Measurements from ENCODE around the gene TMEM170B.

TMEM170B gene

DNA sequence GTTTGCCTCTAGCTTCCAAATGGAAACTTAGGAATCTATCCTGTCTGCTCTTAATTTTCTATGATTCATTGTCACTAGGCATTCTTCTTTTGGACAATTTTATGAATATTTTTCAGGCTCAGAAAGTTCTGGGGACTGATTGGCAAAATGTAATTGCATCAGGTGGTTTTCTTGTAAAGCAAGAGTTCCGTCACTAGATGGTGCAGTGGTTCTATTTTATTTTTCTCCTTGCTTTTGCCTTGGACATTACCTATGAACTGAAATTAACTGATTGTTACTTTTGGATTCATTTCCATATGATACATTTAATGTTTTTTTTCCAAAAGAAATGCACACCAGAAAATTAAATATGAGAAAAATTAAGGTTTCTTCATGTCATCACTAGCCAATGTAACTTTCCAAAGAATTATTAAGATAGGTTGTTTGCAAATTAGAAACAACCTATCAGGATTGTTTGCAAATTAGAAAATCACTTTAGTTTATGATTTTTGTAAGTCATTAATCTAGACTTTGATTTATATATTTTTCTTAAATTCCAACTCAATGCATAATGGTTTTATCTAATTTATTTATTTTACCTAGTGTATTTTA, 48.0 kb downstream of the TMEM170B start:
- no peak for DNase-seq (ENCODE audit: low read depth, low spot score)

DNA sequence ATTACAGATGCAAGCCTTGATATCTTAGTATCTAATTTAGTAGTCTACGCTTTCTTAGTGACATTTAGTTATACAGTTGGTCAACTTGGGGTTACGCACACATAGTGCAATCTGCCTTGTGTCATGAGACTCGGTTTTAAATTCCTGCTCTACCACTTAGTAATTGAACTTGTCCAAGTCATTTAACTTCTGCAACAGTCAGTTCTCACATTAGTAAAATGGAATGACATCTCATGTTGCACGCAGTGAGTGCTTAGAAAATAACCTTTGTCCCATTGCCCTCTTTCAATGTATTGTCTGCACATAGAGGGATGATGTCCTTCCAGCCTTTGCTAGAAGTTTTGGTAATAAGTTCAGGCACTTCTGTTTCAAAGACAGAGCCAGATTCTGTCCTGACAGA, 48.6 kb downstream of the TMEM170B start:
- DNase-seq (ENCODE audit: low read depth, low spot score) = no peak

DNA sequence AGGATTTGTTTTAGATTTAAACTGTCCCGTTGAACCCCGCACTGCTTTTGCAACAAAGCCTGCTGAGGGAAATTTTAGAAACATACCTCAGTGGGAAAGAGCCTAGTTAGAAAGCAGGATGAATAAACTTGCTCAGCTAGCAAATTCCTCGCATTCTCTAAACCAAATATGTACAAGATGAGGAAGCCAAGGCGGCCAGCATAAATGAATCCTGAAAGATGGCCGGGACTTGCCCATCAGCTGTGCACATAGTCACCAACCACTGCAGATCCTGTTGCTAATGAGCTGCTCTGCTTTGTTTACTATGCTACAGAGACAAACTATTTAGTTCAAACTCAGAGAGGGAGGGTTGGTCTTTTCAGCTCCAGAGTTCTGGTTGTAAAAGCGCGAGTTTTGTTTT, 49.0 kb downstream of the TMEM170B start:
- DNase-seq (ENCODE audit: low read depth, low spot score) = peak; percentile 35

DNA sequence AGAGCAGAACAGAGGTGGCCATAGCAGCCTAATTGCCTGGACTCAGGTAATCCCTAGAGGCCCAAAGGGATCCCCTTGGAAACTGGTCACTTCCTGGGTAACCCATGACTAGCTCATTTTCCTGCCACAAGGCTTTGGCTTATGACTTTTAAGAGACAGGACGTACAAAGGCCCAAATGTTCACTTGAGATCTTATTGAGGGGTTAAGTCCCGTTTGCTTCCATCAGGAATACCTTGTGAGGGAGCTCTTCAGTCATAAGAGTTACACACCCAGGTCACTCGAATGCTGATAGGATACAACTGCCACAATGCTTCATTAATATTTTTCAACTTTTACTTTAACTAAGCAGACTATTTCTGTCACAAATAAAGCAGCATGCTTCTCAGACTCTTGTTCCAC, 51.7 kb downstream of the TMEM170B start:
- no peak for DNase-seq (ENCODE audit: low read depth, low spot score)

DNA sequence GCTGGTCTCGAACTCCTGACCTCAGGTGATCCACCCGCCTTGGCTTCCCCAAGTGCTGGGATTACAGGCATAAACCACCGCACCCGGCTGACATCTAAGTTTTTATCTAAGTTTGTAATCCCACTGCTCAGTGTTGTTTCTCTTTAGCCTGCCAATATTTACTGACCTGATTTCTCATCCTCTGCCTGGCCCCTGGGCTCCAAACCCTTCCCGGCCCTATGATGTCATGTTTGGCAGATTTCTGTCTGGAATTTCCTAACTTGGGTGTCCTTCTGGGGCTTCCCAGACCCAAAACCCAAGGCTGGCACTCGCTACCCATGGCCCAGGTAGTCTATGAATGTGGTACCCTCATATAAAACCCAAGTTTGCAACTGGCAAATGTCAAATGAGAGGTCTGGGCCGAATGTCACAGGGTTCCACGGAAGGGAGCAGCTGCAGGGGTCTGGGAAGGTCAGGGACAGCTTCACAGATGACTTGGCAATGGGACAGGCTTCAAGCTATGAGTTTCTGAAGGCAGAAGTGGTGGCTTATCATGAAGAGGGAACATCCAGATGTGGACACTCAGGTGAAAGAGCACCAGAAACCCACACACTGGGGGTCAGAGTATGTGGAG, 54.9 kb downstream of the TMEM170B start:
- DNase-seq (ENCODE audit: low read depth, low spot score) = no peak

DNA sequence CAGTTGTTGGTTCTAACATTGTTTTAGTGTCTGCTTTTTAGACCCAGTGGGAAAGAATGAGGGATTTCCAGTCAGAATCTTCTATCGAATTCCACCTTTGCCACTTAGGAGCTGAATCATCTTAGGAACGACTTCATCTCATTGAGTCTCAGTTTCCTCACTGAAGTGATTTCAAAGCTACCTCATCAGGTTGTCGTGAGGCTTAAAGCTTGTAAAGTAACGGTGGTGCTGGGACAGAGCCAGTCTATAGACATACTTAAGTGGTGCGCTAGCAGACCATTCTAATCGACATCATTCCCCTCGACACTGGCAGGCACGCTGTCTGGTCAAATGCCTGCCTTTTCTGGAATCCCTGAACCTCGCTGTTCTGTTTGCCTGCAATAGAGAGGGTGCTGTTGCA, 55.5 kb downstream of the TMEM170B start:
- no peak for DNase-seq (ENCODE audit: low read depth, low spot score)

DNA sequence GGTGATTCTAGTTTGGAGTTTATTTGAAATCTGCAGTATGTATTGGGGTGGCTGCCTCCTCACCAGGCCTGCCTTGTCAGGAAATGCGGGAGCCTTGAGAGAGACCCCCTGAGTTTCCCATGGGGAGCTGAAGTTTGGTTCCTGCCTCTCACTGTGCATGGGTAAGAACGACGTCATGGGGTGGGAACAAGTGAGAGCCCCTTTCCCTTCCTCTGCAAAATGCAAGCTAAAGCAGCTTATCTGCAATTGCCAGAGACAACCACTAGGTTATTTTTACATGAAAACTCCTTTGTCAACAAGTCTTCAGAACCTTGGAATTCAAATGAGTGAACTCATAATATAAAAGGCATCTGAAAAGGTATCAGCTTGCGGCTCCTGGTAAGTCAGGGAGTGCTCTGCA, 58.4 kb downstream of the TMEM170B start:
- DNase-seq (ENCODE audit: low read depth, low spot score) = peak; percentile 52

DNA sequence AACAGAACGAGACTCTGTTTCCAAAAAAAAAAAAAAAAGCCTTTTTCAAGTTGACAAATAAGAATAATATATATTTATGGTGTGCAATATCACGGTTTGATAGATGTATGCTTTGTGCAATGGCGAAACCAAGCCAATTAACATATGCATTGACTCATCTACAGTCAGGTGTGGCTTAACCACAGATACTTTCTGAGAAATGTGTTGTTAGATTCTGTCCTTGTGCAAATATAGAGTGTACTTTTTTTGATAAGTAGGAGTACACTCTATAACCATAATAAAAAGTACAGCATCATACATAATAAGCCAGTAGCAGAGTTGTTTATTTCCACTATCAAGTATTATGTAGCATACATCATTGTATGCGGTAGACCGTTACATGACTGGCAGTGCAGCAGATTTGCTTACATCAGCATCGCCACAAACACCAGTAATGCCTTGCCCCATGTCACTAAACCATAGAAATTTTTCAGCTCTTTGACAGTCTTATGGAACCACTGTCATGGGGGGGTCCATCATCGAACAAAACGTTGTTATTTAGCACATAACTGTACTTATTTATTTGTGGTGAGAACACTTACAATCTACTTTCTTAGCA, 59.2 kb downstream of the TMEM170B start:
- DNase-seq (ENCODE audit: low read depth, low spot score) = no peak

DNA sequence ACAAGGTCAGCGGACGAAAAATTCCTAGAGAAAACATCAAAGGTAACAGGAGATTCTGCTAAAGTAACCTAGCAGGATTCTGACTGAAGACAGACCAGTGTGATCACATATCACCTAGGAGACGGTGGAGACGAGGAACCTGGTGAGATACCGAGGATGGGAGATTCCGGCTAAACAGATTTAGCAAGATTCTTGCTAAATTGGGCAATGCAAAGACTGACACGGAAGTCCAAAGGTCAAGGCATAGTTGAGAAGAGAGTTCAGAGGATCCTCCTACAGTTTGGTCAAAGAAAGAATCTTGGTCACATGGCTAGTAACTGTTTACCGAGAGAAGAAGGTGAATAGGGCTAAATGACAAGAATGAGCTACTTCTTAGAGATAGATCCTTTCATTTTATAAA, 61.1 kb downstream of the TMEM170B start:
- DNase-seq (ENCODE audit: low read depth, low spot score) = peak; percentile 74

DNA sequence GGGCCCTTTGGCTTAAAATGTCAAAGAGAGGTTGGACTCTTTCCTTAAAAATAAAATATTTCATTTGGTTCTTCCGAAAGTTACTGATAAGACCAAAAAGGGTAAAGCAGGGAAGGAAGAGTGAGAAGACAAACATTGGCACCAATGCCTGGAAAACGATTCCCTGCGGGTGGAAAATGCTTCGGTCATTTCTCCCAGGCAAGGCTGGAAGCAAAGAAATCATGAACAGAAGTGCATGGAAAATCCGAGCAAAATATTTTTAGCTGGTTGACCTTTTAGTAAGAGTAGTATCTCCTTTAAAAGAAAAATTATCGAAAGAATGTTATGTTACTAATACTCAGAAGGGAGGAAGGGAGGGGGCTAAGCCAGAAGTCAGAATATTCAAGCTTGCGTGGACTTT, 62.7 kb downstream of the TMEM170B start:
- no peak for DNase-seq (ENCODE audit: low read depth, low spot score)

DNA sequence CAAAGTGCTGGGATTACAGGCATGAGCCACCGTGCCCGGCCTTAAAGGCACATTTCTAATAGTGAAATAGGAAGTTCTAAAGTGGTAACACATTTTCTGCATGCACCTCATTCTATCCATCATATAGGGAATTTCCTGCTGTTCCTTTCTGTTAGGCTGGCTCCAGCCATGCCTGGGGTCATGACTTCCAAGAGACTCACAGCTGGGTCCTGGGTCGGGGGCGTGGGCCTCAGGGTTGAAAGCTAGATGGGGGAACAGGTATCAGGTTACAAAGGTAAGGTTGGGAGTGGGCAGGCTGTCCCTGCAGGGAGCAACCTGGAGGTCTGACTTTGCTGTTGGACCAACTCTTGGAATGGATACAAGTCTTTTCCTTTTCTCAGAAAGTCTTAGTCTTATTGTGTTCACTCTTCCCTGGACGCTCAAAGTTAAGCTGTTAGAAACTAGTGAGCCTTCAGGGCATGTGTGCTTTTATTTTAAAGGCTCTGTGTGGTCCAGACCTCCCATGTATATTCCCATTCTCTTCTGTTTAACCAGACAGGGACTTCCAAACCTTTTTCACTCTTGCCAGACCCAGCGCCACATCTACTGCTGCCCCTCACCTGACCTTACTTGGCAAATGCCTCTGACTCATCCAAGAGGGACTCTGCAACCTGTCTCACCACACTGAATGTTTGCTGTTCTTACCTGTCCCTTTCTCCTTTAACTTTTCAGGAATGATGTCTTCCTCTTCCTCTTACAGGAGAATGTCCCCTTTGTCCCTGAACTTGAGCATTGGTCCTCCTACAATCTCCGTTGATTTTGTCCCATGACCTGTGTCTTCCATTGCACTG, 64.4 kb downstream of the TMEM170B start:
- peak; percentile 88 for DNase-seq (ENCODE audit: low read depth, low spot score)

DNA sequence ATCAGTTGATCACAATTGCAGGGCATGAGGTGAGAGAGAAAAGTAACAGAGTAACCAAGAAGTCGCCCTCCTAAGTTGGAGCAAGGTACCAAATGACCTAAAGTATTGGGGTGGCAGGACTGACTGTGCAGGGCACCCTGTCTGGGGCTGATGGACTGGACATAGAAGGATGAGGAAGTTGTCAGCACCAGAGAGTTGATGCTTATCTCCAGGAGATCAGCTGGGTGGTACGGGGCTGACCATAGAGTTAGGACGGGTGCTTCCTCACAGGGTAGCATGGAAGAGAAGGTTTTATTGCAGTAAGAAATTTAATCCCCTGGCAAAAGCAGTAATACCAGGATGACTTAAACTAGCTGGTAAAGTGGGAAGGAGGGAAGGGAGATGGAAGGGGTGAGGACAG, 66.7 kb downstream of the TMEM170B start:
- no peak for DNase-seq (ENCODE audit: low read depth, low spot score)

DNA sequence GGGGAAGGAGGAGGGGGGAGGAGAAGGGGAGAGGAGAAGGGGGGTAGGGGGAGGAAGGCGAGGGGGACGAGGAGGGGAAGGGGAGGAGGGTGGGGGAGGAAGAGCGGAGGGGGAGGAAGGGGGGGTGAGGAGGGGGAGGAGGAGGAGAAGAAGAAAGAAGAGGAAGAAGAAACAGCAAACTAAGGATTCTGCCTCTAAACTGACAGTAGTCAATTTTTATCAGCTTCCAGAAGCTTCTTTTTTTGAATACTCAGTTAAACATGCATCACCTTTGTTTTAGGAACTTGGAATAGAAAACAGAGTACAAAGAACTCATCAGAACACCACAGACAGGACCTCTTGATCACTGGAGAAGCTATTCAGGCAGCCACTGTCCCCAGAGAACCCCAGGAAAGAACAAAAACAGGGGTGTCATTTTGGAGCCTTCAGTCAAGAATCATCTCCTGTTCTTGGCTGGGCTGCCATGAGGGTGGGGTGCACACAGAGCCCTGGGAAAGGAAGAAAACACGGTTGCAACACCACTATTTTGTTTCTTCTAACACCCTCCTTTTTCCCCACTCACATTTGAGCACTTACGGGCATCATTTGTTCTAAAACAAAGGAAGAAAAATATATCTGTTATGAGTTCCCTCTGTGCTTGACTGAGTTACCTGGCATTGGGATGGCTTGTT, 67.4 kb downstream of the TMEM170B start:
- no peak for DNase-seq (ENCODE audit: low read depth, low spot score)

DNA sequence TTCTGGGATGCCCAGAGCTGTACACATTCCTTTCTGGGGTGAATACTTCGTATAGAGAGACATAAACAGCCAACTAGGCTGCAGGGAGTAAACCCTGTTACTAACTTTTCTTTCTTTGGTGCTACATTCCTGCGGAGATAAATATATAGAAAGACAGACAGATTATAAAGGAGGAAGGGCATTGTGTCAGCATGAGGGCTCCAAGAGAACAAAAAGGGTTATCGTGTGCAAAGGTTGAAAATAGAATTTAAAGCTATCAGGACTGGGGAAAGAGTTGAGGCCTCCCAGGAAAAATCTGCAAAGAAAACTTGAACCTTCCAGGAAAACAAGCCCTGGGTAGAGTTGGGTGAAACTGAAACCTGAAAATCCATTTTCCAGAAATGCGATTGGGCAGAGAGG, 68.0 kb downstream of the TMEM170B start:
- no peak for DNase-seq (ENCODE audit: low read depth, low spot score)

DNA sequence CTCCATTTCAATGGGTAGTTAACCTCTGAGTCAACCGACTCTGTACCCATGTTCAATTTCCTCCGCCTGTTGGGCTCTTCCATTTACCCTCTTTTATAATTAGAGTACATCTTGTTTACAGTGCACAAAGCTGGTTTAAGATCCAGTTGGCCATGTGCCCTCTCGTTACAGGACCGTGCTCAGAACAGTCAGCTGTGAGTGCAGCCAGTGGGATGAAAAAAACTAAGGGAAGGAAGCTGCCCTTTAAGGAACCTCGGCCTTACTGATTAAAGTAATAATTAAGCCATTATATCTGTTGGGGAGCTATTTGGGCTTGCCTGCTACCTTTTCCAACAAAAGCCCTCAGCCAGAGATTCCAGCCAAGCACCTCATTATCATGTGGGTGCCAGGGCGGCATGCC, 68.8 kb downstream of the TMEM170B start:
- DNase-seq (ENCODE audit: low read depth, low spot score) = no peak

DNA sequence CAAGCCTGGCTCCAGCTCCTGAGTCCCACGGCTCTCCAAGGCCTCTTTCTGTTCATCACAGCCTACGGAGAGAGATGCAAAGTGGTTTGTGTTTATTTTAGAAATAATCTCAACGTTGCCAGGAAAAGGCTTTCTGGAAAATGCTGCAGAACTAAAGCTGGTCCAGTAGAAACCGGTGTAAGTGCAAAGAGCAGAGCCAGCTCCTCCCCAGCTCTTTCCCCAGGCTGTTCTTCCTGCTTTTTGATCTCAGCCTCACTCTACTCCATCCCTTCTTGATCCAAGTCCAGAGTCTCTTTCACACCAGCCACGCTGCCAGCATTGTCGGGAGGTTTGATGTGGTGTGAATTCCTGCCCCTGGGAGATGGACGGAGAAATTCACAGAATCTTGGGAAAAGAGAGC, 69.8 kb downstream of the TMEM170B start:
- no peak for DNase-seq (ENCODE audit: low read depth, low spot score)

DNA sequence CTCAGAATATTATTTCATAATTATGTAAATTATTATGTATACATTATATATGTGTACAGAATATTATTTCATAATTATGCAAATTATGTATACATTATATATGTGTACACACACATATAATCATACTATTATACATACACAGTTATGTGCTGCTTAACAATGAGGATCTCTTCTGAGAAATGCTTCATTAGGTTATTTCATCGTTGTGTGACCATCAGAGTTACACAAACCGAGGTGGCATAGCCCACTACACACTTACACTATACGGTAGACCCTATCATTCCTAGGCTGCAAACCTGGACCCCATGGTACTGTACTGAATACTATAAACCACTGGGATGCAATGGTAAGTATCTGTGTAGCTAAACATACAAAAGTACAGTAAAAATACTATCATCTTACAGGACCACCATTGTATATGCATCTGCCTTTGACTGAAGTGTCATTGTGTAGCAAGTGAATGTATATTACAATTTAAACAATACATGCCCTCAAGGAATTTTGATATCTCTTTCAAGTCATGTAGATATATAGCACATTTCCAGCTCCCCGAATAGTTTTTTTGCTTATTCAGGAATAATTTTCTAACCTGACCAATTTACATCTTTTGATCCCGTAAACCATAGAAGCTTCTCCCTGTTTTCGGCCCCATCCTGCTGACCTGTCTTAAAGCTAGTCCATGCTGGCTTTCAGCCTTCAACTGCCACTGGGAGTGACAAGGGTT, 71.2 kb downstream of the TMEM170B start:
- DNase-seq (ENCODE audit: low read depth, low spot score) = no peak

DNA sequence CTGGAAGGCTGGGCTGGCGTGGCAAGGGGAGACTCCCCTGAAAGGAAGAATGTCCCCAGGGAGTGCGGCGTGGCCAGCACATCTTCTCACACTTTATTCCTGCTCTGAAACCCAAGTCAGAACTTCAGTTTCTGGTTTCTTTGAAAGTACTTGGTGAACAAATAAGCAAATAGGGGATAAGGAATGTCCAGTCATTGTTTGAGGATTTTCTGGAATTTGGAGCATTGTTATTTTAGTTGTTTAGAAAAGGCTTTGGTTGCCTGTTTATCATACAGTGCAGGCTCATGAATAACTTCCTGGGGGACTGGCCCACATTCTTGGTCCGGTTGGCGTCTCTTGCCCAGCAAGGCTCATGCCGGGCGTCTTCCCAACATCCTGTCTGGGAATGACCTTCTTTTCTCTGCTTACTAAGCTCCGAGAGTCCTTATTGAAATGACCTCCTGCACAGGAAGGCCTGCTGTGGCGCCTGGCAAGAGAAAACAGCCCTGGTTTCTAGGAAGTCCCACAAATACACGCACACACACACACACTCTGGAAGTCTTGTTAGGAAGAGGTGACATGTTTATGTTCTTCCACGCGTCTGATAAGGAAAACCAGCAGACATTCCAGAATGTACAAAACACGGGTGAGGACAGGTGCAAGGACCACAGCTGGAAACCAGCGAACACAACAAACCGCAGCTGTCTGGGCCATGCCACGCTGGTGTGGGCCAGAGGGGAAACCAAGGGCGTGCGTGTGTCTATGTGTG, 71.9 kb downstream of the TMEM170B start:
- DNase-seq (ENCODE audit: low read depth, low spot score) = peak; percentile 59

DNA sequence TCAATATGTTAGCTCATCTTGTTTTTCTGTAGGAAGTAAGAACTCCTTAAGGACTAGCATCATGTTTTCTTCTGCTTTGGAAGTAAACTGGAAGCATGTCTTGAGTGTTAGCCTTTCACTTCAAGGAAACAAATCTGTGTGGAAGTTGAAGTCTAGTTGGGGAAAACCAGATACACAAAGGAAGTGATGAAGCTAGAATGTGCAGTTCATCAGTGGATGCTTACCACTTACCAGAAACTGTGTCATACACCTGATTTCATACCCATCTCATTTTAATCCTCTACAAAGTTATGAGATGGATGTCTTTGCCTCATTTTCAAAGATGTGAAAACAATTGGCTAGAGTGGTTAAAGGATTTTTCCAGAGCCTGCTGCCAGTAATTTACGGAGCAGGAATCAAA, 75.8 kb downstream of the TMEM170B start:
- DNase-seq (ENCODE audit: low read depth, low spot score) = no peak

DNA sequence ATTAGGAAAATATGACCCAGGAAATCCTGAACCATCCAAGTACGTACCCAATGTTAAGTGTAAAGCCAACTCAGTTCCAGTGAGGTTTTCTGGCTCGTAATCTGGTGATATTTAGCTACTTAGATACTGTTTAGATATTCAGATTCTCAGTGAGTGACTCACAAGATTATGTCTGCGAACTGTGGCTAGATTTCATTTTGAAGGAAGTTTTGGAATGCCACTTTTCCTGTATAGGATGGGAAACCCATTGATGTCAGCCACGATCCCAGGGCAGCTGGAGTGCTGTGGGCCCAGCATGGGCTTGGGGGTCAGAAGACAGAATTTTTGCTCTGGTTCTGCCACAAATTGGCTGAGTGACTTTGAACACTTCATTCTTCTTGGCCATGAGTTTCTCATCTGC, 76.3 kb downstream of the TMEM170B start:
- no peak for DNase-seq (ENCODE audit: low read depth, low spot score)

Measured in ELF-1 (cell line).